CMK (cell line): Measurements from ENCODE around the gene SFRP2.

ENCODE experiments used
- DNase-seq: peaks from one replicate; pipeline ENCODE4 v3.0.0-alpha.2; 2010; ENCODE audit warnings: low read depth

Gene SFRP2, protein sequence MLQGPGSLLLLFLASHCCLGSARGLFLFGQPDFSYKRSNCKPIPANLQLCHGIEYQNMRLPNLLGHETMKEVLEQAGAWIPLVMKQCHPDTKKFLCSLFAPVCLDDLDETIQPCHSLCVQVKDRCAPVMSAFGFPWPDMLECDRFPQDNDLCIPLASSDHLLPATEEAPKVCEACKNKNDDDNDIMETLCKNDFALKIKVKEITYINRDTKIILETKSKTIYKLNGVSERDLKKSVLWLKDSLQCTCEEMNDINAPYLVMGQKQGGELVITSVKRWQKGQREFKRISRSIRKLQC

DNA sequence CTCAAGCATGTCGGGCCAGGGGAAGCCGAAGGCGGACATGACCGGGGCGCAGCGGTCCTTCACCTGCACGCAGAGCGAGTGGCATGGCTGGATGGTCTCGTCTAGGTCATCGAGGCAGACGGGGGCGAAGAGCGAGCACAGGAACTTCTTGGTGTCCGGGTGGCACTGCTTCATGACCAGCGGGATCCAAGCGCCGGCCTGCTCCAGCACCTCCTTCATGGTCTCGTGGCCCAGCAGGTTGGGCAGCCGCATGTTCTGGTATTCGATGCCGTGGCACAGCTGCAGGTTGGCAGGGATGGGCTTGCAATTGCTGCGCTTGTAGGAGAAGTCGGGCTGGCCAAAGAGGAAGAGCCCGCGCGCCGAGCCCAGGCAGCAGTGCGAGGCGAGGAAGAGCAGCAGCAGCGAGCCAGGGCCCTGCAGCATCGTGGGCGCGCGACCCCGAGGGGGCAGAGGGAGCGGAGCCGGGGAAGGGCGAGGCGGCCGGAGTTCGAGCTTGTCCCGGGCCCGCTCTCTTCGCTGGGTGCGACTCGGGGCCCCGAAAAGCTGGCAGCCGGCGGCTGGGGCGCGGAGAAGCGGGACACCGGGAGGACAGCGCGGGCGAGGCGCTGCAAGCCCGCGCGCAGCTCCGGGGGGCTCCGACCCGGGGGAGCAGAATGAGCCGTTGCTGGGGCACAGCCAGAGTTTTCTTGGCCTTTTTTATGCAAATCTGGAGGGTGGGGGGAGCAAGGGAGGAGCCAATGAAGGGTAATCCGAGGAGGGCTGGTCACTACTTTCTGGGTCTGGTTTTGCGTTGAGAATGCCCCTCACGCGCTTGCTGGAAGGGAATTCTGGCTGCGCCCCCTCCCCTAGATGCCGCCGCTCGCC, at the start of gene SFRP2:
TSS of gene SFRP2 (minus strand) at position 671 of the 864 bp plus-strand sequence. CDS start at position 423, 248 bp downstream.
- DNase-seq = no peak

DNA sequence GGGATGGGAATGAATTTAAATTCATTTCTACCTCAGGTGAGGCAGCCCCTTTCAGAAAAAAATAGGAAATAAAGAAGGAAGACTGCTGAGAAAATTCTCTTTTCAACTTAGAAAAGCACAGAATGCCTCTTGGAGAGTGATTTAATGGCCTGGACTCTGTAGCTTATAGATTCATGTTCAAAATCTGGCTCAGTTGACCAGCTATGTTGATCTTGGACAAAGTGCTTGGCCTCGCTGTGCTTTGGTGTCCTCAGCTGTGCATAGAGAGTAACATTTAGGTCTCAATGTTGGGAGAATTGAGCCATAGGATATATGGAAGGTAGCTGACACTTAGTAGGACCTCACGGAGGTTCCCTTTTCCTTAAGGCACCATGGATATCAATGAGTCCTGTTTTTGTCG, 49.7 kb upstream of the SFRP2 start:
- DNase-seq = no peak

DNA sequence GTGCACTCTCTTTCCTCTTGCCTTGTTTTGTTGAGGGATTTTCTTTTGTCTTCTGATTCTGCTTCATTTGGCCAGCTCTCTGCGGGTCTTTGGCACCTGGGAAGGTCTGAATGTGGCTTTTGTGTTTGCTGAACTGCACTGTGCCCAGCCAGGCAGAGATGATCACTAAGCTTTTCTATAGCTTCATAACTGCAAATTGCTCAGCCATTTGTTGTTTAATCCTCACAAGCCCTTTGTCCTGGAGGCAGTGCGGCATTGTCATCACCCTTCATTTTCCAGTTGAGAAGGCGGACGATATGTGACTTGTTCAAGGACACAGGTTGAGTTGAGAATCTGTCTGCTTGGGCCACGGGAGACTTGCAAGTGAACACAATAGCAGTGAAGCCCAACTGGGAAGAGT, 46.0 kb upstream of the SFRP2 start:
- no peak for DNase-seq

DNA sequence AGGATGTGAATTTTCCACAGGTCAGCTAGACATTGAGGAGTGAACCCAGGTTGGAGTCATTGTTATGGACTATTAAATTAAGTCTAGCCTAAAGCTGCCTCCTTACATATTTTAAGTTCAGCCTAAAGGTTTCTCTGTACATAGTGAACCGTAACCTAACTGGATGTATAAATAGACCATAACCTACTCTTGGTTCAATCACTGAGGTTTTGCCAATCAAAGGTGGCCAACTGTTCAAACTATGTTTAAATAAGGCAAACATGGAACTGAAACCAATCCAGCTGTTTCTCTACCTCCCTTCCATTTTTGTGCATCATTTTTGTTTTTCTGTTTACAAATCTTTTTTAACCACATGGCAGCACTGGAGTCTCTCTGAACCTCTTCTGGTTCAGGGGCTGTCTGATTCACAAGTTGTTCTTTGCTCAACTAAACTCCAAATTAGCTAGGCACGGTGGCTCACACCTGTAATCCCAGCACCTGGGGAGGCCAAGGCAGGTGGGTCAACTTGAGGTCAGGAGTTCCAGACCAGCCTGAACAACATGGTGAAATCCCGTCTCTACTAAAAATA, 43.9 kb upstream of the SFRP2 start:
- DNase-seq = no peak

DNA sequence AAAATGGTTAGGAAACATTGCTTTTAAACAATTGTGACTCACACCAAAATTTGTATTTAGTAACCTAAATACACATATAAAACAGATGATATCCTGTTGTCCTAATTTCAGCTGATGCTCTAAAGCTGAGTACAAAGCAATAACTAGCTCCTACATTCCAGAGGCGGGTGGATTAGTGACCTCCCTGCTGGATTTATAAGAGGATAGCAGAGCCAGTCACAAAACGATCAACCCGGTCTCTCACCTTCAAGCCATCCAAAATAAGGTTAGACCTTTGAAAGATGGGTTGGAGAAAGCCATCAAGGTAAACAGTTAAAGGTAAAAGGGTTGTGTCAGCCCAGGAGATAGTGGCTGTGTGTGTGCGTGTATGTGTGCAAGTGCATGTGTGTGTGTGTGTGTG, 43.2 kb upstream of the SFRP2 start:
- no peak for DNase-seq

DNA sequence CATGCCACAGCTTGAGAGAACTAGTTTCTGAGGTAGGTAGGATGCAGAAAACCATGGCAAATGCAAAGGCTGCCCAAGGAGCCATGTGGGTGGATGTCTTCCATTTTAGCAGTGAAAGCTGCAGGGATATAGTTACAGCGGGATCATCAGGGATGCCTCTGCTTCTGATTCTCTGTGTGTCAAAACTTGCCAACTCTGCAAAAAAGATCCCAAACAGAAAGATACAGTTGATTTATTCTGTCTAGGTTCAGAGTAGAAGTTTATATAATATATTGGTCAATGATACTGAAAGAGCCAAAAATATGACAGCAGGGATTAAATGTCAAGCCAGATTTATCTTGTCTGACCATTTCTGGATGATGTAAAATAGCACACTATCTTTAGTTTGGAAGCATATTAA, 42.4 kb upstream of the SFRP2 start:
- no peak for DNase-seq

DNA sequence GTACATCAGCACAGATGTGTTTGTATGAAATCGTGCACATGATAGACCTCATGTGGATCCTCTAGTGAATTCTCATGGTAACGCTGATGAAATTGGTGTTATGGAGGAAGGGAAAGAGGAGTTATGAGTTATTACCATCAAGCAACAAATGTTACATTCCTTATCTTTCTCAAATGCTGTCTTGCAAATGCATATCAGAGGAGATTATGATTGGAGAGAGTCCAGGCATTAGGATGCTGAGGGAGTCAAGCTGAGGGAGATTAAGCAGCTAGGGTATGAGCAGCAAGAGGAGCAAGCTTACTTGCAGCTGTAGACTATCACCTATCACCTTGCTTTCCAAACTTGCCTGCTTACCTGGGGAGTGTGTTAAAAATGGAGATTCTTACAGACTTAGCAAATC, 36.8 kb upstream of the SFRP2 start:
- DNase-seq = no peak

DNA sequence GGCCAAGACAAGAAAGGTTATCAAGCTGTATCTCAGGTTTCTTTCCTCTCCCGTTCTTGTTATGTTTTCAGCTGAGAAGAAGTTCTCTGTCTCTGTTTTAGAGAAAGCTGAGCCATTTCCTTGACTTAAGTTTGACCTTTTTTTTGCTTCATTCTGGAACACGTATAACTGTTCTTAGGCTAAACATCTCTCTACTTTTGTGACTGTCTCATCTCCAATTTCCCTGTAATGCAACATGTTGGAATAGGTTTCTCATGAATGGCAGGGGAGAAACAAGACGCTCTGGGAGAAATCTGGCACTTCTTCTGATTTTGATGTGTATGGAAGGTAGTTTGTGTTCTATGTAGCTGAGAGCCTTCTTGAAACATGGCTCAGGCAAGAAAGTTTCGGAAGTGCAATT, 36.2 kb upstream of the SFRP2 start:
- no peak for DNase-seq

DNA sequence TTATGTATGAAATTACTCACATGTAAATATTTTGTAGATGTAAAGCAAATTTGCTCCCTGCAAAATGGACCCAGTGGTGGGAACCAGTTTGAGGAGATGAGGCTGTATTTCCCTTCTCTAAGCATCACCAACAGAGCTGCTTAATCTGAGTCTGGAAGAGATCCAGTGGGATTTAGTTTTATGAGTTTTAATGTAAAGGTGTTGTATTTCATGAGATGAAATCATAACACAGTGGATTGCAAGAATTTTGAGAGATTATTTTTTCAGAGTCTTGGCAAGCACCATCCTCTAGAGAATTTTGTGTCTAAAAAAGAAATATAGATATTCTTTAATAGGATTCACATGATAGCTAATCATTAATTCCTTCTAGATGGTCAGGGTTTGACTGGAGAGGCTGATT, 35.6 kb upstream of the SFRP2 start:
- DNase-seq = no peak

DNA sequence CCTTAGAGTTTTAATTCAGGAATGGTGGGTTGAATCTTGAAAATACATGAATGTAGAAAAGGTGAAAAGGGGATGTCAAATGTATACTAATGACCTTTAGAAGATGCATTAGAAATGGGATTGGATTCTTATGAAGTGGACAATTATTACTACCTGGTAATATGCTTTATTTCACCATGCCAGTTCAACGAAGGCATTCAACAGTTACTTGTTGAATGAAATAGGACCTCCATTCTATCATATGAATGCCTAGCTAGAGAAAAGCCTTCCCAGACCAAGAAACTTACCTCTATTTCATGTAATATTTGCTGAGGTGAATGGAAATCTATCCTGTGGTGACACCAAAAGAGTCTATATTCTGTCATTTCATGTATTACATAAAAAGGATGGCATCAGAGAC, 34.6 kb upstream of the SFRP2 start:
- no peak for DNase-seq

DNA sequence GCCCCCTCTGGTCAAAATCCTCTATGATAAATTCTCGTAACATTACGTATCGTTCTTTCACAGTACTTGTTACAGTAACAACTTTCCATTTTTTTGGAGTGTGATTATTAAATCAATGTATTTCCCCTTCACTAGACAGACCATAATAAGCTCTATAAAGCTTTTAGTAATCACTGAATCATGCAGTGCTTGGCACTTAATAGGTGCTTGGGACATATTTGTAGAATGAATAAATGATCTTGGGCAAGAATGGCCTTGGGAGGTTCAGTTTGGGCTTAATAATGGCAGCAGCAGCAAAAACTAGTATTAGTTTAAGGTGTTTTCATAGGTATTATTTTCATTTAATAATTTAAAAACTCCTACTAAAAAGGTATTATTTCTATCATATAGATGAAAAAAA, 33.4 kb upstream of the SFRP2 start:
- no peak for DNase-seq

DNA sequence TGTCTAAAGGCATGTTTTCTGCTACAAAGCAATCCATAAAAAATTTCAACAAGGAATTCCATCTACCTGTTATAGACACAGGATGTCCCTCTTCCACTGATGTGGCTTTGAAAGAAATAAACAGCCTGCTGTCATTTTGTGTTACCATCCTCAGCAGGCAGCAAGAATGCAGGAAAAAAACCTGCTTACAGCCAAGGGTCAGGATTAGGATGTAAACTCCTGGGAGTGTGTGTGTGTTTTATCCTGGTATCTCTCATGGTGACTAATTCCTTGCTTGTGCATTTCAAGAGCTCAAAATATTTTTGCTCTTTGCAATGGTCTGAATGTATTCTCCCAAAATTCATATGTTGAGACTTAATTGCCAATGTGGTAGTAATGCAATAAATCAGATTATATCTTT, 28.6 kb upstream of the SFRP2 start:
- no peak for DNase-seq

DNA sequence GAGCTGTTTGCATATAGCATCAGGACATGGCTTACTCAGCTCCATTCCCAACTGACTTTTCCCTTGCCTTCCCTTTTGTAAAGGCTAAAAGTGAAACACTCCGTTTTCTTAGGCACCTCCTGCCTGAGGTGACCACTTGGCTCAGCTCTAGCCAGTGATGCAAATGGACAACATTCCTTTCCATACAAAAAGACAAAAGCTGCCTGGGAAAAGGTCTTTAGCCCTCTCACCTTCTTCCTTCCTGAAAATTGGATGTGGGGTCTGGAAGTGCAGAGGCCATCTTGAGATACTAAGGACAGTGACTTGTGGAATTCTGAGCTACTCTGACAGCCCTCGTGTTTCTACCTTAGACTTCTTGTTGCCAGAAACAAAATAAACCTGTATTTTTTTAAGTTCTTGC, 27.7 kb upstream of the SFRP2 start:
- DNase-seq = no peak

DNA sequence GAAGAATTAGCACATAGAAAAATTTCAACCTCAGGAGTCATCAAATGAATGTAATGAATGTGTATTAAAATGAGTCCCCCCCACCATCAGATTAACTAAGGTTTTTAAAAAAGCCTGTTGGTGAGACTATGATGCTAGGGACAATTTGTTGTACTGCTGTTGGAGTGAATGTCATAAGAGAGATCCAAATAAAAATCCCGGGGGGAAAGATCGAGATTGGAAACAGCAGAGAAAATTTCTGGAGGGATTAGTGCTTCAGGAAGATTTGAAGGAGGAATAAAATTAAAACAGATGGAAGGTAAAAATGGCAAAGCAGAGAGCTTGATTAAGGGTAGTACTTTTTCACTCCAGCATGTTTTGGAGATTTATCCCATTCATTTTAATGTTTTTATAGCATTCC, 25.9 kb upstream of the SFRP2 start:
- no peak for DNase-seq

DNA sequence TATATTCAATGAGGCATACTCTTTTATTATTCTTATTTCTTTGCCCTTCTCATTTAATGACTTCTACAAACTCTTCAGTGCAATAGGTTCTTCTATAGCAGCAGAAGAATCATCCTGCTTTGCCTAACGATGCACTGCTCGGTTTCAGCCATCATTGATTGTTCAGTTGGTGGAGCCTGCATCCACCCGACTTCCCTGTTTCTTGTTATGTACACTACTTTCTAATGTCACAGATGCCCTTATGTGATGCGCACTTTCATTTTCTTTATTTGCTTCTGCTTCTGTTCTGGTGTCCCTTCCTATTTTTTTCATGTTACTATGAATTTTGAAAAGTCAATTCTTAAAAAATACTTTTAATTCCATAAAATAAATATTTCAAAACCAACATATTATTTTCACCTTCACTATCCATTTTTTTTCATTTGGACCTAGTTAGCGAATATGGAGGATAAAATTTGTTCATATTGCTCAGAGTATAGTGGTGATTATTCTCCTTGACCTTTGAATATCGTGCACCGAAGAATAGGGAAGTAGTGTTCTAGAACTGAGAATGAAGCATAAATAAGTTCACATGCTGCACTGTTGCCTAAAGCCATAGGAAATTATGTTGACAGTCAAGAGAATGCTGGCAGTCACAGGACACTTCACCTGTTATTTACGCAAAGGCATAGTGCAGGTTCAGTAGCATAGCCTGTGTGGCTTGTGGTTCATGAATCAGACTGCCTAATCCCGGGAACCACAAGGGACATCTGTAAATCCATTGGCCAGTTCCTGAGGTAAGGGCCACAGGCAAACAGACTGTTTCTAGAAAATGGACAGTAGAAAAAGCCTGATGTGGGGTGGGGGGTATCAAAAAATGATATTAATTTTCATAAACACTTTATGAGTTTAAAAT, 21.3 kb upstream of the SFRP2 start:
- no peak for DNase-seq

DNA sequence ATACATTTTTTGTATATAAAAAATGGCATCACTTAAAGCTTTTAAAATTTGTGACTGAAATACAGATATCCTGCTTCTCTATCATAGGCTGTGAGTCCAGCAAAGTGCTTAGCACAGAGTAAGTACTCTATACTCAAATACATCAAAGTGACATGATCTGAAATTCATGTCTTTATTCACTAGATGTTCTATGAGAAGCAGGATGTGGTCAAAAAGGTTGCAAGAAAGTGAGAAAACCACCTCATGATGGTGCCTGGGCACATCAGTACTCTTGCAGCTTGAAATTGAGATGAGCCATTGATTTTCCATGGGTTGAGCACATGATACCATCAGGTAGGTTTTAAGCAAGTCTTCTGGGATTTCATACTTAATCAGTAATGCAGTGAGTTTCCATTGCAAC, 20.4 kb upstream of the SFRP2 start:
- no peak for DNase-seq

DNA sequence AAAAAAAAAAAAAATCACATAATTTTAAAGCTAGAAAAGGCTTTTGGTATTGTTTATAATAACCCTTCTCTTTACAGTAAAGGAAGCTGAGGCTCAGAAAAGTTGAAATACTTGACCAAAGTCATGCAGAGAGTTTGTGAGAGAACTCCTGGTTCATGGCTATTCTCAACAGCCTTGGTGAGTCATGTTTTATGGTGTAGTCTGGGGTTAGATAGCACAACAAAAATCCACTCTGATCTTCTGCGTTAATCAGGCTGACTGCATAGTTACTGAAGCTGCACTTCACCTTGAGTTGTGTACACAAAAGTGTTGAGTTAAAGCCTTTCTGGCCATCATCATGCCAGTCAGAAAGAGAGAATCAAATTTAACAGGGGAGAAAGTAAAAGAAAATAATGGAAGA, 19.3 kb upstream of the SFRP2 start:
- DNase-seq = no peak

DNA sequence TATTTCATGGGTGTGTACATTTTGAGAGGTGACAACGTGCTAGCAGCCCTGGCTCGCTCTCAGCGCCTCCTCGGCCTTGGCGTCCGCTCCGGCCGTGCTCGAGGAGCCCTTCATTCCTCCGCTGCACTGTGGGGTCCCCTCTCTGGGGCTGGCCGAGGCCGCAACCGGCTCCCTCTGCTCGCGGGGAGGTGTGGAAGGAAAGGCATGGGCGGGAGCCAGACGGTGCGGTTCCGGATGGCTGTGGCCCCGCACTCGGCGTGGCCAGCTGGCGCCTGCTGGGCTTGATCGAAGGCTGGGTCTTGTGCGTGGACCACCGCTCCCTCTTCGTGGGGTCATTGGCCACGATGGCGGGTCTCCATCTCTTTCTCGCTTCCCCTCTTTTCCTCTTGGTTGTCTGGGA, 17.2 kb upstream of the SFRP2 start:
- DNase-seq = no peak

DNA sequence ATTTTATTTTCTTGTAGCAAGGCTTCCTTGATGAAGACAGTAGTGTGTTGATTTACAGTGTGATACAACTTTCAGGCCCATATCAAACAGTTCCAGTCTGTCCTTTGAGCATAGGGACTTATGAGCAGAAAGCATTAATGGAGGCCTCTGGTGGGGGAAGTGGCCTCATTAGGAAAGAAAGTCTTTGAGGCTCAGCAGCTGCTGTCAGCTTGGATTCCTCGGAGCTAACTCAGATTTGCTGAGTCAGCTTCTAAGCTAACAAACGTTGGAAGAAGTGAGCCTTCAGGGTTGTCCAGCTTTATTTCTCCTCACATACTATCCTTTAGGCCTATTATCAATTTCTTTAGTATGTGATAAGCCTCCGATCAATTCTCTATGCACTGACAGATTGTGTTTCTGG, 15.8 kb upstream of the SFRP2 start:
- DNase-seq = no peak

DNA sequence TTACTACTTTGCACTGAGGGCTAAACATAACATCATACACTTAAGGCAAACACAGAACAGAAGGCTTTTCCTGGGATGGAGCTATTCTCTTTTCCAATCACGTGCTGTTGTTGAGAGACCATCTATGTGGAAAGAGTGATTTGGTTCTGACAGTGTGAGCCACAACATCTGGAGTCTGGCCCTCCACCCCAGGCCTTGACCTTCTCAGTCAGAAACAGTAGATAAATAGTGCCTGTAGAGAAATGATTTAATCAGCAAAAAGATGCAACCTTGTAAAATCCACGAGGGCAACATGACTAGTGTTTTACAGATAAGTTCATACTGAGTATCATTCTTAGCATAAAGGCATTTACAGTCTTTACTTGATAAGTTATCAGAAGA, 10.8 kb upstream of the SFRP2 start:
- no peak for DNase-seq

DNA sequence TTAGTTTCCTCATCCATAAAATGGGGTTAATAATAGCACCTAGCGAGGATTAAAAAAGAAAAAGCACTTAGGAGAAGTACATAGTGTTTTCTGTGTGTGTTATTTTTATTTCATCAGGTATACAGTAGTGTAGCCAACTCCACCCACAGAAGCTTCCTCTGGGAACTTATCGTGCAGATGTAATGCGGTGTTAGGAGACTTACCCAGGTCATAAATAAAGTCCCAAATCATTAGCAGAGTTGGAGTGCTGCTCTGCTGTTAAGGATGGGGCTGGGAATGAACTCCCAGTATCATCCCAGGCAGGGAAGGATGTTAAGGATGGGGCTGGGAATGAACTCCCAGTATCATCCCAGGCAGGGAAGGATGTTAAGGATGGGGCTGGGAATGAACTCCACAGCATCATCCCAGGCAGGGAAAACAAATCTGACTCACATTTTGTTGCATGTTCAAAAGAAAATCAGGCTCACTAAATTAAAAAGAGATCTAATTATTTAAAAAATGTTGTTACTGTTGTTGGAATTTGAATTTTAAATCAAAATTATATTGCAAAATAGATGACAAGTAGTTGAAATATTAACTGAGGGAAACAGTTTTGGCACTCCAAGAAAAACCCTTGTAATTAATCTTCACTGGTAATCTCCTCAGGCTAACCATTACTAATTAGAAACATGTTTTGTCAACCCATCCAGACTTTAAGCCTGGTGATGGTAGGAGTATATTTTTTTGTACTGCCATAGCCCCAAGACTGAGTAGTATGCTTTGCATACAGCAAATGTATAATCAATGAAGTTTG, 10.2 kb upstream of the SFRP2 start:
- no peak for DNase-seq

DNA sequence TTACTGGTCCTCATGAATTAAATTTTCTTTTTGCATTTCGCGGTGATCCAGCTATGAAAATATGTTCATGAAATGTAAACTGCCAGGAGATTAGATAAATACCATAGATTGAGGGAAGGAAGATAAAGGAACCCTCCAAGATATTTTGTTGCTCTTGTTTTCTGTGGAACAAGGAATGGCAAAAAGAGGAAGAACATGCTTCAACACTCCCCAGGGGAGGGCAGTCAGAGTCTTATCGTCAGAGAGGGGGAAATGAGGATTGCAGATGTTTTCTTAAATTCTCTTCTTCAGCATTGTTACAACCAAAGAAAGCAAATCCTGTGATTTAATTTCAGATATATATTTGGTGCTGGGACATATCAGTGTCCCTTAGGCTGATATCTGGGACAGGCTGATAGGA, 9.5 kb upstream of the SFRP2 start:
- no peak for DNase-seq
